GM18507 (cell line): ENCODE measurements around the gene ATP2A3.

Source experiments
- DNase-seq: peaks from one replicate; pipeline ENCODE4 v3.0.0; 2011; ENCODE audit warnings: low read depth; ENCODE audit not compliant: insufficient read length; ENCODE audit errors: extremely low spot score
- FAIRE-seq: peaks from 2 replicates; lab custom pipeline; 2011; peaks lifted over from hg19 to GRCh38; lab: Jason Lieb, UNC

Gene ATP2A3

DNA sequence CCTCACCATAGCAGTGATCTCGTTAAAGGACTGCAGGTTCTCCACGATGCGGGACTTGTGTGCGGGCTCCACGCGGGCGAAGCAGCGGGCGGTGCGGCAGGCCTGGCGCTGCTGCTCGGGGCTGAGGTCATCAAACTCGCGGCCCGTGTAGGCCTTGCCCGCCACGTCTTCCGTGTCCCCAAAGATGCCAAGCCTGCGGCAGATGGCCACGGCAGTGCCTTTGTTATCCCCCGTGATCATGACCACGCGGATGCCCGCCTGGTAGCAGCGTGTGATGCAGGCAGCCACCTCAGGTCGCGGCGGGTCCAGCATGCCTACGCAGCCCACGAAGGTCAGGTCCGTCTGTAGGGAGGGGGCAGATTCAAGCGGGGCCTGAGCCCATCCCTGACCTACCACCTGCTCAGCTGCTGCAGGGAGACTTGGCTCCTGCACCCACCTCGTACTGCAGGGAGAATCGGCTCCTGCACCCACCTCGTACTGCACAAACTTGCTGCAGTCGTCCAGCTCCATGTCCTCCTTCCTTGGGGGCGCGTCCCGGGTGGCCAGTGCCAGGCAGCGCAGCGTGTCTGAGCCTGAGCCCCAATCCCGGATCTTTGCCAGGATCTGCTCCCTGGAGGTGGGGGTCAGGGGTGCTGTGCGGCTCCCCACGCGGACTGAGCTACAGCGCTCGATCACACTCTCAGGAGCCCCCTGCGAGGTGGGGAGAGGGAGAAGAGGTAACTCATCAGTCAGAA lies 23.1 kb downstream of the ATP2A3 start:
- FAIRE-seq (no peak), DNase-seq (no peak)

DNA sequence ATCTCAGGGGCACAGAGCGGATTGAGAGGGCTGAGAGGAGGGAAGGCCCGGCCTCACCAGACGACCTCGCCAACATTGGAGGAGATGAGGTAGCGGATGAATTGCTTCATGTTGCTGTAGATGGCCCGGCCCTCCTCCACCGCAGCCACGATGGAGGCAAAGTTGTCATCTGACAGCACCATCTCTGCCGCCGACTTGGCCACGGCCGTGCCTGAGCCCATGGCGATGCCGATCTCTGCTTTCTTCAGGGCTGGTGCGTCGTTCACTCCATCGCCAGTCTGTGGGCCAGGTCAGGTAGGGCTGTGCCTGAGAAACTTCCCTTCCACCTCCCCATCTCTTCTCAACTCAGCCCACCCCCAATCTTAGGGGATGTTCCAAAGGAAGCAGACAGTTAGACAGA lies 26.9 kb downstream of the ATP2A3 start:
- FAIRE-seq (no peak), DNase-seq (no peak)

DNA sequence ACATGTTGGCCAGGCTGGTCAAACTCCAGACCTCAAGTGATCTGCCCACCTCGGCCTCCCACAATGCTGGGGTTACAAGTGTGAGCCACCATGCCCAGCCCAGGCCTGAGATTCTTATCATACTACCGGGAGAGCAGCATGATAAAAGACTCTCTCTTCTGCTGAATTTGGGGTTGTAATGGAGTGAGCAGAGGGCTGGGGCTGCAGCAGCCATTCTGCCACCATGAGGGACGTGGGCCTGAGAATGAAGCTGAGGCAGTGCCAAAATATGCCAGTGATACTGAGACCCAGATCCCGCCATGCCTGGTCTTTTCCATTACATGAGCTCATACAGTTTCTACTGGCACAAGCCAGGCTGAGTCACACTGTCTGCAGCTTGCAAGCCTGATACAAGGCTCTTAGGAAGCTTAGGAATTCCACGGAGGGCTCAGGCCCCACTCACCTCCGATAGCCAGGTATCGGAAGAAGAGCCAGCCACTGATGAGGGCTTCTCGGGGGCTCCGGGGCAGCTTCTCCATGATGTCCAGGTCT lies 28.3 kb downstream of the ATP2A3 start:
- no peak for FAIRE-seq
- no peak for DNase-seq

DNA sequence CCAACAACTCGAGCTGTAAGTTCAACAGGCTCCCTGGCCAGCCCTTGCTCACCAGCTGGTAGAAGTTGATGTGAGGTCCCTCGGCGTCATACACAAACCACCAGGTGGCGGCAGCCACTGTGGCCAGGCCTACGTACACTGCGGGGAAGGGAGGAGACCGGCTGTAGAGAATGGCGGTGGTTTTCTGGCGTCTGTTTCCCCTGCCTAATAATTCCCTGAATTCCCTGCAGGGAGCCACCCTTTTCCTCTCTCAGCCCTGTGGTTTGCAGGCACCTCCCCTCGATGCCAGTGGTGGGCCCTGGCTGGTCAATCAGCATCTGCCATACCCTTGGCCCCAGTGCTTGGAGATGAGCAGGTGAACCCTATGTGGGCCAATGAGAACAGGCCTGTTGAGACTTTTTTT lies 29.1 kb downstream of the ATP2A3 start:
- DNase-seq, result no peak

DNA sequence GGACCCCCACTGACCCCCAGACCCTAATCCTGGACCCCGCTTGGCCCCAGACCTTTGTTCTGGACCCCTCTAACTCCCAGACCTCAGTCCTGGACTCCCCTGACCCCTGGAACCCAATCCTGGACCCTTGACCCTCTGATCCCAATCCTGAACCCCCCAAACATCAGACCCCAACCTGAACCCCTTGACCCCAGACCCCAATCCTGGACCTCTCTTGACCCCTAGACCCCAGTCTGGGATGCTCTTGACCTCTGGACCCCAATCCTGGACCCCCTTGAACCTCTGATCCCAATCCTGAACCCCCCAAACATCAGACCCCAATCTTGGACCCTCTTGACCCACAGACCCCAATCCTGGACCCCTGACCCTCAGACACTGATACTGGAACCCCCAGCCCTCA lies 34.5 kb downstream of the ATP2A3 start:
- DNase-seq (no peak), FAIRE-seq (no peak)

More for the DNA sequence above, 29.1 kb downstream of the ATP2A3 start:
- no peak for FAIRE-seq

DNA sequence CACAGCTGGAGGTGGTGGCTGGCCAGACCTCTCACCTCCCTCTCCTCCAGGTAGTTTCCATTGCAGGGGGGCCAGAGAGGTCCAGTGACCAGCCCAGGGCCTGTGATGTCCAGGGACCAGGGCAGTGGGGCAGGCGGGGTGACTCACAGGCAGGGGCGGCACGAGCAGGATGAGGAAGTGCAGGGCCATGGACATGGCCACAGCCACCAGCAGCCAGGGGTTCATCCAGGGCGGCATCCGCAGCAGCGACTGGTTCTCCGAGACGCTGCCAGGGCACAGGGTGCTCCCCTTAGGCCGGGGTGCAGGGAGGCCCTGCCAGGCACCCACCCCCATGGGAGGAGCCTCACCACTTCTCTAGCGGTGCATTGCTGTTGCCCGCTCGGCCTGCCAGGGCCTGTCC lies 35.1 kb downstream of the ATP2A3 start:
- FAIRE-seq (no peak), DNase-seq (no peak)

DNA sequence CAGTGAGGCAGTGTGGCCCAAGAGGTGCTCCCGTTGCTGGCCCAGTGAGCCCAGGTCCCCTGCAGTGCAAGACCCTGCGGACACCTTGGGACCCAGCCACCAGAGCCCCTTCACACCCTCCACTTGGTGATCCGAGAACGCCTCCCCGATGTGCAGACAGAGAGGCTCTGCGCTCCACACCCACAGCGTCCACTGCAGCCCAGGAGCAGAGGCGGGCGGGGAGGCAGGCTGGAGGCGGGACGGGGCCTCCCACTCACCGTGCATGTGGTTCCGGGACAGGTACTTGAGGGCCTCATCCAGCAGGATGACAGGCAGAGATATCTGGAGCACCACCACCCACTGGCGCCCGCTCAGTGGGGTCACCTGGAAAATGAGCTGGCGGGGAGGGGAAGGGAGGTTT lies 35.8 kb downstream of the ATP2A3 start:
- DNase-seq (no peak), FAIRE-seq (no peak)

DNA sequence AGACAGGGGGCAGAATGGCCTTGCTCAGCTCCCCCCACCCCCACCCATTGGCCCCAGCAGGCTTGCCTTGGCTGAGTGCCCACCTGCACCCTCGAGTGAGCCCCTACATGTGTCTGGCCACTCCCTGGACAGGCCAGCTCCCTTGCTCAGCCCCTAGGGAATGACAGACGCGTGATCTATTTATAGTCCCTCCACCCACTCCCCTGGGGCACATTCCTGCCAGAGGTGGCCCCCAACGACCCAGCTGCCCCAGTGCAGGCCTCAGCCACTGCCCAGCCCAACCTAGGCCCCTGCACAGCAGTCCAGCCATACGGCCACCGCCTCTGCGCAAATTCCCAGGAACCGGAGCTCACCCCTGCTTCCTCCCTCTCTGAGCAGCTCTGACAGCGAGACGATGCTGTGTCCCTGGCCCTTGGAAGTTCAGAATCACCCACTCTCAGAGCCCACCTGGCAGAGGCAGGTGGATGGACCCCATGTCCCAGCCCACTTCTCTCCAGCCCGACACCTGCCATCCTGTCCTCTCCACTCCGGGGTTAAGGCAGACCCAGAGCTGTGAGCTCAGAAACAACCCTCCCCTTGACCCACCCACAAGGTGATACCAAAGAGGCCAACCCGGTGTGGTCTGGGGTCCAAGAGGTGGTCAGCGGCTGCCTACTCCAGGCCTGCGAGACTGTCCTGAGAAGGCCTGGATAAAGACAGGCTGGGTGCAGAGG lies 36.5 kb downstream of the ATP2A3 start:
- FAIRE-seq (no peak), DNase-seq (no peak)

DNA sequence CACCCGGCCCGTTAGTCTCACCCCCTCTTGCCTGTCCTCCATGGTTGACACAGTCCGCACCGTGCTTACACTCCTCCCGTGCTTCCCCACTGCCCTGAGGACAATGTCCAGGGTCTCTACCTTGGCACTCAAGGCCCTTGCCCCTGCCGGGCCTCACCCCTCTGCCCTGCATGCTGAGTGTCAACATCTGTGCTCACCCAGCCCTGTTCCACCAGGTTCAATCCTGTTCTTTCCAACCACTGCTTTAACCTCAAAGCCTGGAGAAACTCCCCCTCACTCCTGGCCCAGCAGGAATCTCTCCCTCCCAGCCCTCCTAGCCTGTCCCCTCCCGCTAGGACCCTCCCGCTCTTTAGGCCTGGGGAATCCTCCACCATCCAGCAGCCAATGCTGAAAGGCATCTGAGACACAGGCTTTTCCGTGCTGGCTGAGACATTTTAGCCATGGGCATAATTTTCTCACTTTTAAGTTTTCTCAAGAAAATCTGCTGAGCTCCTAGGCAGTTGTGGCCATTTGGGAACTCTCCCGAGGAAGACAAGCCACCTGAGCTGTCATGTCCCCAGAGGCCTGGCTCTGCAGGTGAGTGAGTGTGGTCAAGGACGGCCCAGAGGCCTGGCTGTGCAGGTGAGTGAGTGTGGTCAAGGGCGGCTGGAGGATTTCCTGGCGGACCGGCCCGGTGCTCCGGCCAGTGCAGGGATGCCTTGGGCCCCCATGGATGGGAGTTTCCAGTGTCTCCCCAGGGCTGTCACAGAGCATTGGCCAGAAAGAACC lies 37.2 kb downstream of the ATP2A3 start:
- DNase-seq (no peak), FAIRE-seq (no peak)

DNA sequence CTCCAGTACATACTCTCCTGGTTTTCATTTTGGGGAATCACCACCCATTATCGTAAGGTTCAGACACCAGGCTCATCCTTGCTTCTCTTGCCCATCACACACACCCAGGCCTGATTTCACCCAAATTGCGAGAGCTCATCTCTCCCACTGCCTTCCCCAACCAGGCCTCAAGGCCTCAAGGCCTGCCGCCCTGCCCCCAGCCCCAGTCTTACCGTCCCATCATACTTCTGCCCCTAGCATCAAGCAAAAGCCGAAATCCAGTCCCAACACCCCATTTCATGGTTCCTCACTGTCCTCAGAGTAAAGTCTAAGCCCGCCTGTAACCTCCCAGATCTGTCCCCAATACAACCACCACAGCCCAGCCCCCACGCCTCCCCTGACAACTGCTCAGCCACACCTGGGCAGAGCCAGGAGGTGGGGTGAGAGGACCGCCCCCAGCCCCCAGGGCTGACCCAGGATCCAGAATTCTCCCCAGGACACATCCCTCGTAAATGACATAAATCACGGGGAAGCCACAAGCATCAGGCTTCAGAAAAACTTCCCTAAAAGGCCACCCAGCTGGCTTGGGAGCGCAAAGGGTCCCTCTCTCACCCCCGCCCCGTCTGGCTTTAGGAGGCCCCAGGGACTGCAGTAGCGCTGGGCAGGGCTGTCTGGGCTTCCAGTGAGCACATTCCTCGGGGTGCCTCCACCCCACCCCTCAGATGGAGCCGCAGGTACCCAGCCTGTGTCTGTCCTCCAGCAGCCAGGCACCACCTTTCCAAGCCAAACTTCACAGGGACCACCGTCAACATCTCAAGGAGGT lies 38.4 kb downstream of the ATP2A3 start:
- FAIRE-seq, result no peak
- no peak for DNase-seq

DNA sequence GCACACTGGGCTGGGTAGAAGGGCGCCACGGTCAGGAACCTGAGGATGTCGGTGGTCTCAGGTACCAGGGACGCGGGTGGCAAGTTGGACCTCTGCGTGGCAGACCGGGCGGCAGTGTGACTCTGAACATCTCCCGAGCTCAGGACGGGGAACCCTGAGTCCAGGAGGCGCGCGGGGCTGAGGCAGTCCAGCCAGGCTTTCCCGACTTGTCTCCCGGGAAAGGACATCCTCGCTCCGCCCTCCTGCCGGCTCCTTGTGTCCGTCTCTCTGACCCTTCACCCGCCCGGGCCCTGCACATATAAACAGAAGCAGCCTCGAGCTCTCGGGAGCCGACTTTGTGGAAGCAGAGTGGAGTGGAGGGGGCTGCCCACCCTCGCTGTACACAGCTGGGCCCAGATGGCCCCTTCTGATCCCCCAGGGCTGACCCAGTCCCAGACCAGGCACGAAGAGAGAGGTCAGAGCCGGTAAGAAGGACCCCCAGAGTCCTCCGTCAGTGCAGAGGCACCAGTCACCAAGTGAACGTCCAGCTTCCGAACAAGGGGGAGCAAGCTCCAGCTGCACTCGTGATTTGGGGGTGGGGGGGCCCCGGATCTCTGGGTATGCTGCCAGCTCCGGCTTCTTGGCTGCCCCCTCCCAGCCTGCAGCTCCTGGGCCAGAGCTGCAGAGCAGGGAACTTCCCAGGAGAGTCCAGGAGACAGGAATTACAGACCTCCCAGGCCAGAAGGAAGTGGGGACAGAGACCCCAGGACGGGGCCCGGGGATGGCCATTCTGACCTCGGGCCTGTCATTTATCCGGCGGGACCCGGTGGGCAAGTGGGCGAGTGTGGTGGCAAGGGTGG lies 39.5 kb downstream of the ATP2A3 start:
- FAIRE-seq (no peak), DNase-seq (no peak)

DNA sequence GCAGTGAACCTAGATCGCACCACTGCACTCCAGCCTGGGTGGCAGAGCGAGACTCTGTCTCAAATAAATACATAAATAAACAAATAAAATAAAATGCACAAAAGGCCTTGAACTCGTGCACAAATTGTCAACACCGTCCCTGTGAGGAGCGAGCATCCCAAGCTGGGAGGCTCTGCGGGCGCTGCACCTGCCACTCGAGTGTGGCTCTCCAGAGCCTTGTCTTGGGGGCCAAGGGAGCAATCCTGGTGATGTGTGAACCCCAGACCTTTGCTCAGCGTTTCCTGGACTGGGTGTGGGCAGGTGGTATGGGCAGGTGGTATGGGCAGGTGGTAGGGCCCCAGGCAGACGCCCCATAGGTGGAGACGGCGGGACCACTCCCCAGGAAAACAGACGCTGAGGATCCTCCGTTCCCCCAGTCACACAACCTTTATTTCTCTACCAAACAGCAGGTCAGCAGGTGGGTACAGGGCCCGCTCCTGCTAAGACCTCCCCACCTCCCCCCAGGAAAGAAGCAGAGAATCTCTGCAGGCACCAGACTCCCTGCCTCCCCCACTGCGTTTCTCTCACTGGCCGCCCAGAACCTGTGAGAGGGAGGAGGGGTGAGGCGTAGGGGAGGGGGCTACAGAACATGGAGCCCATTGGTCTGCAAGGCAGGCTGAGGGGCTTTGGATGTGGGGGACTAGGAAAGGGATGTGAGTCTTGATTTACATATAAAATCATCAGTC lies 40.6 kb downstream of the ATP2A3 start:
- no peak for FAIRE-seq

DNA sequence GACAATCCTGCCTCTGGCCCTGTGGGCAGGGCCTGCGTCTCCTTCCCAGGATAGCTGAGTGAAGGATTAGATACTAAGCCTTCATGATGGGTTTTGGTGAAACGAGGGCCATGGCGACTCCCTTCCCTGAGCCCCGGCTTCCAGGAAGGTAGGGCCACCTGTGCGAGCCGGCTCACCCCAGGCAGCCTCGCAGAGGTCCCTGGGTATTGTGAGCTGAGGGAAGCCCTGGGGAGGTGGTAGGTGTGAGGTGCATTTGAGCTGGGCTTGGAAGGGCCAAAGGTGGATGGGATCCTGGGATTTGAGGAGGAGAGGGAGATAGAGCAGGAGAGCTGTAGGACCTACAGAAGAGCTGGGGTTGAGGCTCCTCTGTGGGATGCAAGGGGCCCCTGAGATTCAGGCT lies 41.5 kb downstream of the ATP2A3 start:
- DNase-seq (no peak), FAIRE-seq (no peak)

More for the DNA sequence above, 40.6 kb downstream of the ATP2A3 start:
- DNase-seq, result no peak

DNA sequence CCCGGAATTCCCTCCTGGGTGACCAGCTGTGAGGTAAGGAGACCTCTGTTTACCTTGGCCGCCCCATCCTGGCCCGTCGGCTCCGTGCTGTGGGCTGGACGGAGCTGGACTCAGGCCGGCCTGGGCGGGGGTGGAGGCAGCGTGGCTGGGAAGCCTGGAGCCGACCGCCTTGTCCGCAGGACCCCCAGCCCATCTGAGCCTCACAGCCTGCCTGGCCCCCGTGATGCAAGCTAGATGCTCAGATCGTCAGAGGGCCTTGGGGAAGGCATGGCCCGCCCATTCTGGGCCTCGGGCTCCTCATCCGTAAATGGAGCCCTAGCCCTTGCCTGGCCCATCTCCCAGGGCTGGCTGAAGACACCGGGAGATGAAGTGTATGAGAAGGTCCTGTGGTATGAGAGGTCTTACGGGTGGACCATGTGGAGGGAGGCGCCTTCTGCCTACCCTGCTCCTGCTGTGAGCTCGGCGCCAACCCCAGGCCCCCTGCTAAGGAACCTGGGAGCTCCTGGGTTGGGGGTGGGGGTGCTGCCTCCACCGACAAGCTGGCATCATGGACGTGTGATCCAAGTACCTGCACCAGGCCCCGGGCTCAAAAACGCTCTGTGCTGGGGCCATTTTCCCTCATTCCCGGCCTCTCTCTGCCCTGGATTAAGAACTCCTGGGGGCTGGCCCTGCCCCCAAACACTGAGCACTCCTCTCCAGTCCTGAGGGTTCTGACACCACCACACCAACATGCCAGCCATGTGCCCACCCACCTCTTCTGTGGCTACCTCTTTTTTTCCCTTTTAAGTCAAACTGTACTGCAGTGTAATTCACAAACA lies 42.5 kb downstream of the ATP2A3 start:
- DNase-seq (no peak), FAIRE-seq (no peak)

DNA sequence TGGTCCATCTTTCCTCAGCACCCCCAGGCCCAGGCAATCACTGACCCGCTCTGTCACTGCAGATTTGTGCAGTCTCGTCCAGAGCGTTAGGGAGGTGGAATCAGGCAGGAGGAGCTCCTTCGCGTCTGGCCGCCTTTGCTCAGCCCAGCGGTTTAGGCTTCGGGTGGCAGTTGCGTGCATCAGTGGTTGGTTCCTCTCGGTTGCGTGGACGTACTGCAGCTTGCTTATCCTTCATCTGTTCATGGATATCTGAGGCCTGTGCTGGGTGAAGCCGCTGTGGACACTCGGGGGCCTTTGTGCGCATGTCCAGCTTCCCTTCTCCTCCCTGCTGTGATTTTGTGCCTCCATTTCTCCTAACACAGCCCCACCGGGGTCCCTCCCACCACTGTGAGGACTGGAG lies 43.2 kb downstream of the ATP2A3 start:
- DNase-seq (no peak), FAIRE-seq (no peak)

DNA sequence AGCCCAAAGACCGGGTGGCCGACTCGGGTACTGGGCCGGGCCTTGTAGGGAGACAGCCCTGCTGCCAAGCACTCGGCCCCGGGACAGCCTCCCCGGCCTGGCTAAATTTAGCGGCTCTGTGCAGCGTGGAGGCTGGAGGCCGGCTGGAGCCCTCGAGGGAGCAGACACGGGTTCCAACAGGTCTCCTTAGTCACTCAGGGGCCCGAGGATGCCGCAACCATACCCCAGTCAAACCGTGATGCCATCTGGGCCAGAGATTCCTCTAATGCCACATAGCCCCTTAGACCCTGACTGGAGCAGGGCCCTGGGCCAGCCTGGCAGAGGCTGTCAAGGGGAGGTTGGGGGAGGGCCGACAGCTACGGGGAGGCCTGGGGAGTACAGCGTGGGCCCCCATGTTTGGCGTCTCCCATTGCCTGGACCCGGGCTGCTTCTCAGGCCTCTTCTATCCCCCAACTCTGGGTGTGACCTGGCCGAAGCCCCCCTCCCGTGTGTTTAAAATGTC lies 45.1 kb downstream of the ATP2A3 start:
- FAIRE-seq, result no peak
- DNase-seq, result no peak
